ENCODE results near the gene CTBP2.

Gene CTBP2

GRCh38 chr10:125144693-125145623, 15.4 kb downstream of the CTBP2 start:
- DNase-seq (ENCODE audit: low spot score), result peak; percentile 60

GRCh38 chr10:125144206-125144605, 16.2 kb downstream of the CTBP2 start:
- no peak for DNase-seq (ENCODE audit: low spot score)

- no peak for DNase-seq (ENCODE audit: low spot score)
Measured at GRCh38 chr10:125142946-125143345, 17.4 kb downstream of the CTBP2 start.

- no peak for DNase-seq (ENCODE audit: low spot score)
Measured at GRCh38 chr10:125141860-125142484, 18.4 kb downstream of the CTBP2 start.

DNA sequence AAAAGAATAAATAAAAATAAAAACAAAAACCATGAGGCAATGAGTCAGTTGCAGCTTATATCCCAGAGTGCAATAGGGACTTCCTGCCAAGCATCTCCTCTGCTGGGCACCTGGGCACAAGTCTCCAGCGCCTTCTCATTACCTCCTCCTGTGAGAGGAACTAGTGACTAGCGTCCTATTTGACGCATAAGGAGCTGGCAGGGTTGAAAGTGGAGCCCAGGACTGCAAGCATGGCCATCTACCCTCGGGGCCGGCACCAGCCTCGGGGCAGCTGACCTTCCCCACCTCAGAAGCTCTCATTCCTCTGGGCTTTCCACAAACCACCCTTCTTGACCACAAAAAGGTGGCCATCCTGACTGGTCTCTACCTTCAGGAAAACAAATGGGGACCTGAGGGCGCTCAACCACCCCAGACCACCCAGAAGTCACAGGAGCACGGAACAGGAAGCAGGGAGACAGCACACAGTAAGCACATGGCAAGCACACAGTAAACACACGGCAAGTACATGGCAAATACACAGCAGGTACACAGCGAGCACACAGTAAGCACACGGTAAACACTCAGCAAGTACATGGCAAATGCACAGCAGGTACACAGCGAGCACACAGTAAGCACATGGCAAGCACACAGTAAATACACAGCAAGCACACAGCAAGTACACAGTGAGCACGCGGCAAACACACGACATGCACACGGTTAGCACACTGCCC, 19.1 kb downstream of the CTBP2 start:
- DNase-seq (ENCODE audit: low spot score), result no peak

DNA sequence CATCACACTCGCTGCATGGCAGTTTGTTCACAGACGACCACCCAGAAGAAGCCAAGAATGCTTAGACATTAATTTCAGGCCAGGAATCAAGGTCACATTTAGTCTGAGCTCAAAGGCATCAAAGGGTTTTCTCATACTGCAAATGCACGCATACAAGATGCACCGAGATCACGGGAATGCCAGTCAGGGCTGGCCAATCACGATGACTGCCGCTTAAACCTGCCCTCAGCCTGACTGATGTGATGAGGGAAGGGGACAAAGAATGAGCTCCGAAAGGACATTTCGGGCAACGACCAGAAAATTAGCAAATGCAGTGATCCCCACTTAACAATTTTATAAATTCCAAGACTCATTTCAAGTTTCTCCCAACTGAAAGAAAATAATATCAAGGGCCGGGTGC, 20.2 kb downstream of the CTBP2 start:
- no peak for DNase-seq (ENCODE audit: low spot score)

- no peak for DNase-seq (ENCODE audit: low spot score)
Measured at GRCh38 chr10:125137601-125138438, 22.5 kb downstream of the CTBP2 start.

DNA sequence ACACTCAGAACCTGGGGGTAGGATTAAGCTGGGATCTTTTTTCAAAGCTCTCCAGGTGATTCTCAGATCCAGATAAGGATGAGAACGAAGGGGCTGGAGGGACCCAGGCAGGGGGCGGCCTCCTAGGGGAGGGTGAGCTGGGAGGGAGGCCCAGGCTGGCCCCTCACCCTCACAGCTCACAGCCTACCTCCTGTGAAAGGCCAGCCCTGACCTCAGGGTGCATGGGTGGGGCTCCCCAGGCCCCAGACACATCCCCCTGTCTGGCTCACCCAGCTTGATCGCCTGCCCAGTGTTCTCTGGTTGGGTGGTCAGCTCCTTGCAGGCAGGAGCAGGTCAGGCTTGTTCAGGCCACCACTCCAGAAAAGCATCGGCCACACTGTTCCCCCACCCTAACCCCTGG, 24.3 kb downstream of the CTBP2 start:
- no peak for DNase-seq (ENCODE audit: low spot score)

- no peak for DNase-seq (ENCODE audit: low spot score)
Measured at GRCh38 chr10:125135771-125136035, 24.7 kb downstream of the CTBP2 start.

DNA sequence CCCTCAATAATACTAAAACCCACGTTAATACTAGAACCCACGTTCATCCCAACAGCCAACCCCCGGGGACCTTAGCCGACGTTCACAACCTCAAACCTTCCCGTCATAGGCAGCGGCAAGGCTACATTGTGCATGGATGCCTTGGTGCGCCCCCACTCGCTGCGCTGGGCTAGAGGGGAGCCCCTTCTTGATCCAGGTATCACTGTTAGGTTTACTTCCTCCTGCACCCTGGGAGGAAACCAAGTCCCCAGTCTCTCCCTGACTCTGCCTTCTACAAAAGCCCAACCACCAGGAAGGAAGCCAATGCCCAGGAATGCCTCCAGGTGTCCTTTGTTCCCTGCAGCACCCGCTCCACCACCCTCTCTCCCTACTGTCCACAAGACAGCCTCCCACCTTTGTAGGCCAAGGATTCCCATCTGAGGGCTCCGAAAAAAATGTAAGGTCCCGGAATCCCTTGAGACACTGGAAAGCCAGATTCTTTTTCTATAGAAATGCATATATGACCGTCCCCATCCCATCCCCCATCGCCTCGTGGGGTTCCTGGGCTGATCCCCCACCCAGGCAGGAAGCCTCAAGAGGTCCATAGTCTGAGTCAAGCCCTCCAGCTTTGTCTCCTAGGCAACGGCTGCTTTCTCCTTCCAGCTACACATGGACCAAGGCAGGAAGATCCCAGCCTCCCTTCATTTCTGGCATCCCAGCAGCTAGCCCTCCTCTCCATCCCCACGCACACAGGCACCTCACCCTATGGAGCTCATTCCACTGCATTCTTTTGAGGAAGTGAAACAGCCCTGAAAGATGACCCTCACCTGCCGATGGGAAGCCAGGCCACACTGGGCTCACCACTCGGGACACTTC, 25.2 kb downstream of the CTBP2 start:
- no peak for DNase-seq (ENCODE audit: low spot score)

GRCh38 chr10:125134483-125134848, 25.9 kb downstream of the CTBP2 start:
- no peak for DNase-seq (ENCODE audit: low spot score)

- DNase-seq (ENCODE audit: low spot score), result no peak
Measured at GRCh38 chr10:125133696-125134482, 26.5 kb downstream of the CTBP2 start.

- no peak for DNase-seq (ENCODE audit: low spot score)
Measured at GRCh38 chr10:125132344-125132743, 28.0 kb downstream of the CTBP2 start.

DNA sequence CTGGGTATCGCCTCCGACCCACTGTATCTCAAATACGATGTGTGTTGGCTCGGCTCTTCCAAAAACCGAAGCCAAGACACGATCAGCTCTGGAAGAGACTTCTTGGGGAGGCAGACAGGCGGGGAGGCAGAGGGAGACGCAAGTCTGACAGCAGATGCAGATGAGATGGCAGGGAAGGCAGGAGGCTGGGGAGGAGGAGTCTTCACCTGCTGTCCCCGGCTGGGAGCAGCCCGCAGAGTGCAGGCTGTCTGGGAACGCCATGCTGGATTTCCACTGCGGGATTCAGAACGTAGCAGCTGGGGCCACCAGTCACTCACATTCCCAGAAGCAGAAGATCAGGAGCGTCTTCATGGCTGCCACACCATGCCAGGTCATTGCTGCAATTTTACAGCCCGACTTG, 29.4 kb downstream of the CTBP2 start:
- DNase-seq (ENCODE audit: low spot score), result no peak

DNA sequence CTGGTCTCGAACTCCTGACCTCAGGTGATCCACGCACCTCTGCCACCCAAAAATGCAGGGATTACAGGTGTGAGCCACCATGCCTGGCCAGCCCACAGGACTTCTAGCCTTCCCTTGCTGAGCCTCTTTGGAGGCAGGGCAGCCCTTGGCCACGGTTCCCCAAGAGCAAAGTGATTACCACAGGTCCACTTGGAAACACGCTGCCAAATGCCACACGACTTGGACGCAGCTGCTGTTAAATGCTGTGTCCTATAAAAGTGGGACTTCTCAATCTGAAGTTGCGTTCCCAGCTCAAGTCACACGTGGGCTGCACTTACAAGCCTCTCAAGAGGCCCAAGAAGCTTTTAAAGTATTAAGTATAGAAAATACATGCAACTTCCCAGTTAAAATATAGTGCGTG, 30.1 kb downstream of the CTBP2 start:
- no peak for DNase-seq (ENCODE audit: low spot score)

GRCh38 chr10:125129076-125129458, 31.3 kb downstream of the CTBP2 start:
- DNase-seq (ENCODE audit: low spot score), result no peak

DNA sequence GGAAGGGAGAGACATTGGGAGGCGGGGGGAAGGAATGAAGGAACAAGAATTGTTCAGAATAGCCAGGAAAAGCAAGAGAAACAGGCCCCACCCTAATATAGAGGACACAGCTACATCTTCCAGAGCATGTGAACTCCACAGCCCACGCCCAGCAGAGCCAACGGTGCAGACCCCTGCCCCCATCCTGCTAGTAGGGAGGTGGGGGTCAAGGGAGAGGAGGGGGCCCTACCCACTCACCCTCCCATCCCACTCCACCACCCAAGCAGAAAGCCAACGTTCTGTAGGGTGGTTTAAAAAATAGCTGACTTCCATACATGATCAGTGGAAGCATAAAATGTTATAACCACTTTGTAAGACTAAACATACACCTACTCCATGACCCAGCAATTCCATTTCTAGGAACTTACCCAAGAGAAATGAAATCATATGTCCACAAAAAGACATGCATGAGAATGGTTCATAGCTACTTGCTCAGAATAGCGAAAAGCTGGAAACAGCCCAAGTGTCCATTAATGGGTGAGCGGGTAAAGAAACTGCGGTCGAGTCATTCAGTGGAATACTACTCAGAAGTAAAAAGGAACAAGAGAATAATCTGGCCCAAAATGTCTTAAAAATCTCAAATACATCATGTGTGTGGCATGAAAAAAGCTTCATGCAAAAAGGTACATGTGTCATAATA, 31.8 kb downstream of the CTBP2 start:
- DNase-seq (ENCODE audit: low spot score), result no peak

DNA sequence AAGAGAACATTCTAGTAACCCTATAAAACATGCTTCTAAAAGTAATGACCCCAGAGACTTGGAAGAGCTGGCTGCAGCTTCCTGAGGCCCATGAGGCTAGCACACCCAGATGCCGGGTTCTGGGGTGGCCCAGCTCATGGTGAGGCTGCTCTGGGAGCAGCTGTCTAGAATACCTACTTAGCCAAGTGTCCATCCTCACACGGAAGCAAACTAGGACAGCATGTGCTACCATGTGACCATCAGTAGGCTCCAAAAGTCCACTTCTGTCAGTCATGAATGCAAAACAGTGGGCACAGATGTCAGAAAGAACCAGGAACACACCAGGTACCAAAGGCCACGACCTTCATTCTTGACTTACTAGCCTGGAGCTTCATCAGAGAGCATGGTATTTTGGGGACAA, 32.4 kb downstream of the CTBP2 start:
- DNase-seq (ENCODE audit: low spot score), result no peak

DNA sequence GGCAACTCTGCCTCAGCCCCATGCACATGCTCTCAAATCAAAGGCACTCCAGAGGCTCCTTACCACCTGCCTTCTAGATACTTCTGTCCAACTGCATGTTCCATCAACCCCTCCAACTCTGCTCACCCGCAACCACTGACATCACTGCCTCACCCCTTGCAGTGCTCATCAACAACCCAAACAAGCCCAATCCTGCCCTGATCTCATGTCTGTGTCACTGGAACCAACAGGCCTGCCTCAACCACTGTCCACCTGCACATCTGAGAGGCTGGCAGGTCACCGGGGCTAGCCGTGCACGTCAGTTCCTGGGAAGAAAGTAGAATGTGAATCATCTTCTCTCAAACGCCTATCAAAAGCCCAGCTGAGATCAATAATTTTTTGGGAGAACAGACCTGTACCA, 33.3 kb downstream of the CTBP2 start:
- no peak for DNase-seq (ENCODE audit: low spot score)

Data from AG08395 (cell line).